OCI-LY7 (cell line): ENCODE results near the gene LPXN. TPM values are rescaled to one million over a fixed set of nuclear protein-coding genes. Genes with fewer than 3 reads are reported as not detected.

ENCODE experiments used
- BruUV-seq: library from RNA; stranded (reverse); fragments of 400-500 nt; replicated peaks from 2 replicates; lab custom pipeline; 2021; lab: Mats Ljungman, UMichigan
- CTCF ChIA-PET: fragments of 300-600 bp; sonication (Branson Sonifier 250); formaldehyde crosslinking; loops from one replicate; lab custom pipeline; 2022; ENCODE audit warnings: antibody characterized with exemption; ENCODE audit not compliant: unreplicated experiment; lab: Charles Lee
- POLR2A ChIA-PET: fragments of 300-600 bp; sonication (Branson Sonifier 250); formaldehyde crosslinking; loops from one replicate; lab custom pipeline; 2022; ENCODE audit warnings: antibody characterized with exemption; lab: Charles Lee
- DNase-seq: peaks from one replicate; pipeline ENCODE4 v3.0.0-alpha.2; 2015; ENCODE audit warnings: low spot score
- H2AFZ ChIP-seq: fragments of 200-600 bp; sonication (generic), shearing (Covaris generic); 2 replicates; pipeline ENCODE4 v1.6.1; 2014; ENCODE audit warnings: mild to moderate bottlenecking, antibody characterized with exemption, low read length, moderate library complexity
- H3K27ac ChIP-seq: fragments of 200-600 bp; sonication (generic); 2 replicates; pipeline ENCODE4 v1.5.1; 2014; ENCODE audit warnings: mixed run types, low read depth, mild to moderate bottlenecking, moderate library complexity, low read length, inconsistent platforms; ENCODE audit not compliant: poor library complexity, severe bottlenecking
- H3K36me3 ChIP-seq: fragments of 200-600 bp; sonication (generic); 2 replicates; pipeline ENCODE4 v1.6.1; 2014; ENCODE audit warnings: mild to moderate bottlenecking, antibody characterized with exemption, low read length, moderate library complexity, mixed read lengths; ENCODE audit not compliant: insufficient read depth
- H3K4me1 ChIP-seq: fragments of 200-600 bp; sonication (generic); 2 replicates; pipeline ENCODE4 v1.5.1; 2014; ENCODE audit warnings: mild to moderate bottlenecking, low read length; ENCODE audit not compliant: insufficient read depth, poor library complexity, severe bottlenecking
- H3K4me2 ChIP-seq: fragments of 200-600 bp; sonication (generic); 2 replicates; pipeline ENCODE4 v1.6.1; 2014; ENCODE audit warnings: mild to moderate bottlenecking, low read length
- H3K4me3 ChIP-seq: fragments of 200-600 bp; sonication (generic); 2 replicates; pipeline ENCODE4 v1.5.1; 2014; ENCODE audit warnings: mild to moderate bottlenecking, low read depth, low read length; ENCODE audit not compliant: poor library complexity, severe bottlenecking
- H3K79me2 ChIP-seq: fragments of 200-600 bp; sonication (generic); 2 replicates; pipeline ENCODE4 v1.6.1; 2016; ENCODE audit warnings: low read depth, mild to moderate bottlenecking, low read length, moderate library complexity, mixed read lengths; ENCODE audit not compliant: insufficient read depth
- H3K9me2 ChIP-seq: fragments of 200-600 bp; sonication (generic); 2 replicates; pipeline ENCODE4 v1.6.1; 2016; ENCODE audit warnings: mild to moderate bottlenecking, low read length, mixed read lengths; ENCODE audit not compliant: insufficient read depth
- H3K9me3 ChIP-seq: fragments of 200-600 bp; sonication (generic); 2 replicates; pipeline ENCODE4 v1.6.1; 2014; ENCODE audit warnings: mild to moderate bottlenecking, mixed run types, low read length, mixed read lengths
- H4K20me1 ChIP-seq: fragments of 200-600 bp; sonication (generic); 2 replicates; pipeline ENCODE4 v1.6.1; 2014; ENCODE audit warnings: mild to moderate bottlenecking, antibody characterized with exemption, low read length, moderate library complexity, mixed read lengths; ENCODE audit not compliant: insufficient read depth
- CTCF ChIP-seq: fragments of 200-600 bp; sonication (generic); conservative IDR thresholded peaks from 2 replicates; pipeline ENCODE4 v1.5.1; 2014; ENCODE audit warnings: mild to moderate bottlenecking, antibody characterized with exemption, low read length, moderate library complexity, mixed read lengths
- EZH2phosphoT487 ChIP-seq: fragments of 200-600 bp; sonication (generic); IDR thresholded peaks from 2 replicates; pipeline ENCODE4 v1.6.1; 2018; ENCODE audit warnings: low read depth, borderline replicate concordance, mild to moderate bottlenecking, mixed run types, antibody characterized with exemption, low read length, moderate library complexity, mixed read lengths
- intact Hi-C: fragments of 100-400 bp; cut with micrococcal nuclease; formaldehyde crosslinking; loops from one replicate; pipeline ENCODE4 v1.10.0; 2022; ENCODE audit not compliant: unreplicated experiment
- total RNA-seq, 2 experiments: library from RNA; depleted of rRNA in 1 of 2; stranded (reverse); fragments of >200 nt in 1 of 2; shearing (Covaris generic) in 1 of 2; gene quantifications; 2 replicates each; pipeline ENCODE4 v1.2.3, GENCODE V29; 2014 to 2022

Gene LPXN
- total RNA-seq, 2 experiments from 2014 or later = 79.3 to 130 TPM

- Histone ChIP-seq H4K20me1 (peaks cover 24% of the 10 kb centered on the region; the same call in 1 of the 2 replicates), H3K79me2 (peaks cover 99% of the 10 kb centered on the region), H3K9me3 (no peaks in the 10 kb centered on the region), H3K4me3 (no peak overlapping the region), H3K36me3 (peaks cover 93% of the 10 kb centered on the region), H3K27ac (no peak overlapping the region), H3K9me2 (no peaks in the 10 kb centered on the region), H3K4me1 (no peaks in the 10 kb centered on the region), H3K4me2 (no peak overlapping the region), H2AFZ (no peak overlapping the region)
- no TSS peak for BruUV-seq
- TF ChIP-seq EZH2phosphoT487 = no peak
- TF ChIP-seq CTCF = no peak
- no peak for DNase-seq
- ChIA-PET POLR2A (interaction anchor here (0.6 to 1.9 kb wide), 4 partner anchors 9 to 1243 kb away, joined by 3 to 9 read pairs (median 3); no protein-coding TSS in a partner anchor), CTCF (no interaction called here)
- intact Hi-C loops = no loop called here
Observed at GRCh38 chr11:58594826-58595225, 19.2 kb upstream of the LPXN start.

GRCh38 chr11:58592760-58593472, 17.3 kb upstream of the LPXN start:
- Histone ChIP-seq H2AFZ (no peak overlapping the region), H3K9me2 (no peaks in the 10 kb centered on the region), H3K4me1 (no peaks in the 10 kb centered on the region), H3K4me3 (no peak overlapping the region), H4K20me1 (peaks cover 21% of the 10 kb centered on the region; the same call in 1 of the 2 replicates), H3K27ac (no peak overlapping the region), H3K36me3 (peaks cover 93% of the 10 kb centered on the region), H3K4me2 (no peak overlapping the region), H3K79me2 (peaks cover 99% of the 10 kb centered on the region), H3K9me3 (no peaks in the 10 kb centered on the region)
- TF ChIP-seq EZH2phosphoT487 (no peak), CTCF (no peak)
- intact Hi-C loops = no loop called here
- DNase-seq = no peak
- POLR2A ChIA-PET = no interaction called here
- CTCF ChIA-PET = no interaction called here
- no TSS peak for BruUV-seq

GRCh38 chr11:58591659-58592058, 16.0 kb upstream of the LPXN start:
- no peak overlapping the region for H2AFZ ChIP-seq
- peaks cover 99% of the 10 kb centered on the region for H3K79me2 ChIP-seq
- intact Hi-C loops = no loop called here
- BruUV-seq = no TSS peak
- no peak overlapping the region for H3K4me2 ChIP-seq
- H3K9me3 ChIP-seq = no peaks in the 10 kb centered on the region
- H3K4me3 ChIP-seq = no peak overlapping the region
- no peak for TF ChIP-seq CTCF
- TF ChIP-seq EZH2phosphoT487 = no peak
- no peak for DNase-seq
- H4K20me1 ChIP-seq = peaks cover 29% of the 10 kb centered on the region; the same call in 1 of the 2 replicates
- POLR2A ChIA-PET = interaction anchor here (0.6 to 1.0 kb wide), 2 partner anchors 33 to 1734 kb away, joined by 5 to 8 read pairs; no protein-coding TSS in a partner anchor
- CTCF ChIA-PET = no interaction called here
- H3K27ac ChIP-seq = no peak overlapping the region
- H3K36me3 ChIP-seq = peaks cover 93% of the 10 kb centered on the region
- H3K4me1 ChIP-seq = peaks cover 8% of the 10 kb centered on the region
- H3K9me2 ChIP-seq = no peaks in the 10 kb centered on the region
